Brain microvascular endothelial cell (primary cell): ENCODE results near the gene TUBB3.
A peak's percentile ranks its signal among the peaks of the same experiment; 100 is the strongest.
"Not testable (repeated sequence)": the region's sequence is repeated elsewhere in the genome, so short reads cannot be mapped to it uniquely, and the experiment has no call there.

ENCODE experiments used
- DNase-seq: peaks from one replicate; pipeline ENCODE4 v3.0.0-alpha.2; 2020
- H3K27ac ChIP-seq: fragments of 250-450 bp; sonication (Bioruptor Pico); 2 replicates; pipeline ENCODE4 v1.5.1; 2020; ENCODE audit warnings: mild to moderate bottlenecking, moderate library complexity
- H3K27me3 ChIP-seq: fragments of 250-450 bp; sonication (Bioruptor Pico); replicated peaks from 2 replicates; pipeline ENCODE4 v1.5.1; 2020; ENCODE audit warnings: mild to moderate bottlenecking
- H3K36me3 ChIP-seq: fragments of 250-450 bp; sonication (Bioruptor Pico); replicated peaks from 2 replicates; pipeline ENCODE4 v1.5.1; 2020; ENCODE audit warnings: mild to moderate bottlenecking
- H3K4me3 ChIP-seq: 2 replicates; pipeline ENCODE4 v1.5.1; 2011; ENCODE audit warnings: low read depth, mild to moderate bottlenecking, control low read depth, low read length, moderate library complexity
- CTCF ChIP-seq: IDR thresholded peaks from 2 replicates; pipeline ENCODE4 v1.5.1; 2011; ENCODE audit warnings: low read depth, mild to moderate bottlenecking, moderate library complexity, low read length, control low read depth, inconsistent platforms; ENCODE audit errors: missing control alignments
- in situ Hi-C: cut with HindIII; loops from 2 replicates; pipeline ENCODE4 v1.10.0; 2017; ENCODE audit warnings: low sequenced_read_pairs, low pct_ligation_motif_present

Gene TUBB3

GRCh38 chr16:89922884-89923639 is at the start of gene TUBB3:
Gene TUBB3, plus strand, starts transcription at chr16:89923342. Its CDS starts 60 bp downstream, at chr16:89923402.
- H3K27ac ChIP-seq = peak within 1 kb of the TSS; percentile 98
- in situ Hi-C loops = no loop called here
- TF ChIP-seq CTCF = peak; percentile 9
- H3K4me3 ChIP-seq = peak within 1 kb of the TSS; percentile 76
- DNase-seq = peak; percentile 72
- H3K27me3 ChIP-seq = no peaks in the 10 kb centered on the region
- peaks cover 3% of the 10 kb centered on the region for H3K36me3 ChIP-seq

- no peaks in the 10 kb centered on the region for H3K27me3 ChIP-seq
- no peak for TF ChIP-seq CTCF
- peak; percentile 88 for DNase-seq
- peak overlapping the region; percentile 82 for H3K4me3 ChIP-seq
- H3K27ac ChIP-seq = peak overlapping the region; percentile 99
- in situ Hi-C loops = no loop called here
- H3K36me3 ChIP-seq = peaks cover 14% of the 10 kb centered on the region
These were observed 49.0 kb upstream of the TUBB3 start for GRCh38 chr16:89873972-89874689.

GRCh38 chr16:89879123-89879522 is 44.0 kb upstream of the TUBB3 start:
- in situ Hi-C loops, H3K27me3 ChIP-seq, H3K27ac ChIP-seq, H3K4me3 ChIP-seq, DNase-seq: not testable (repeated sequence)
- H3K36me3 ChIP-seq = peaks cover 45% of the 10 kb centered on the region

- in situ Hi-C loops = no loop called here
- no peaks in the 10 kb centered on the region for H3K27me3 ChIP-seq
- H3K4me3 ChIP-seq = no peak overlapping the region
- TF ChIP-seq CTCF = no peak
- H3K36me3 ChIP-seq = peaks cover 49% of the 10 kb centered on the region
- DNase-seq = no peak
- no peak overlapping the region for H3K27ac ChIP-seq
These were observed 42.4 kb upstream of the TUBB3 start for GRCh38 chr16:89880477-89881367.

GRCh38 chr16:89881368-89881730 is 41.8 kb upstream of the TUBB3 start:
- no peak overlapping the region for H3K4me3 ChIP-seq
- no peak for DNase-seq
- H3K27me3 ChIP-seq = no peaks in the 10 kb centered on the region
- TF ChIP-seq CTCF = no peak
- H3K27ac ChIP-seq = no peak overlapping the region
- in situ Hi-C loops = no loop called here
- peaks cover 53% of the 10 kb centered on the region for H3K36me3 ChIP-seq
